ENCODE measurements around the gene CAPN2. TPM values are rescaled to one million over a fixed set of nuclear protein-coding genes. Genes with fewer than 3 reads are reported as not detected.
"Not testable (repeated sequence)": the region's sequence is repeated elsewhere in the genome, so short reads cannot be mapped to it uniquely, and the experiment has no call there.

CAPN2 gene
- total RNA-seq, 1 experiment from 2014 or later = 155 TPM

- Histone ChIP-seq H3K9me3 (replicated peaks) (no peaks in the 10 kb centered on the region), H3K27me3 (replicated peaks) (no peaks in the 10 kb centered on the region), H3K4me3 (no peak overlapping the region), H3K27ac (no peak overlapping the region), H3K36me3 (peaks cover 53% of the 10 kb centered on the region), H3K4me1 (replicated peaks) (no peaks in the 10 kb centered on the region)
- no peak for DNase-seq (ENCODE audit: low read depth in 1 of 2, low spot score in 2 of 2)
Observed at GRCh38 chr1:223796210-223796609, 83.9 kb downstream of the CAPN2 start.

- peaks cover 84% of the 10 kb centered on the region for H3K36me3 ChIP-seq
- no peaks in the 10 kb centered on the region for H3K9me3 ChIP-seq (replicated peaks)
- H3K27ac ChIP-seq = no peak overlapping the region
- no peaks in the 10 kb centered on the region for H3K27me3 ChIP-seq (replicated peaks)
- DNase-seq (ENCODE audit: low read depth in 1 of 2, low spot score in 2 of 2) = no peak
- H3K4me3 ChIP-seq = no peak overlapping the region
- no peaks in the 10 kb centered on the region for H3K4me1 ChIP-seq (replicated peaks)
Observed at GRCh38 chr1:223802032-223802431, 89.7 kb downstream of the CAPN2 start.

GRCh38 chr1:223802602-223803001 is 90.3 kb downstream of the CAPN2 start:
- Histone ChIP-seq H3K27ac (no peak overlapping the region), H3K4me3 (no peak overlapping the region), H3K4me1 (replicated peaks) (no peaks in the 10 kb centered on the region), H3K9me3 (replicated peaks) (no peaks in the 10 kb centered on the region), H3K36me3 (peaks cover 84% of the 10 kb centered on the region), H3K27me3 (replicated peaks) (no peaks in the 10 kb centered on the region)
- no peak for DNase-seq (ENCODE audit: low read depth in 1 of 2, low spot score in 2 of 2)

- peaks cover 82% of the 10 kb centered on the region for H3K36me3 ChIP-seq
- H3K4me1 ChIP-seq (replicated peaks) = no peaks in the 10 kb centered on the region
- H3K4me3 ChIP-seq = no peak overlapping the region
- no peak for DNase-seq (ENCODE audit: low read depth in 1 of 2, low spot score in 2 of 2)
- no peaks in the 10 kb centered on the region for H3K27me3 ChIP-seq (replicated peaks)
- H3K27ac ChIP-seq = no peak overlapping the region
- H3K9me3 ChIP-seq (replicated peaks) = no peaks in the 10 kb centered on the region
Observed at GRCh38 chr1:223803211-223803610, 90.9 kb downstream of the CAPN2 start.

- not testable (repeated sequence) for H3K4me1 ChIP-seq (replicated peaks); H3K27me3 ChIP-seq (replicated peaks); H3K9me3 ChIP-seq (replicated peaks); DNase-seq (ENCODE audit: low read depth in 1 of 2, low spot score in 2 of 2); H3K4me3 ChIP-seq; H3K27ac ChIP-seq
- H3K36me3 ChIP-seq = peaks cover 62% of the 10 kb centered on the region
Observed at GRCh38 chr1:223809905-223810304, 97.6 kb downstream of the CAPN2 start.

GRCh38 chr1:223810586-223810985 is 98.2 kb downstream of the CAPN2 start:
- H3K27me3 ChIP-seq (replicated peaks) = no peaks in the 10 kb centered on the region
- H3K4me3 ChIP-seq = no peak overlapping the region
- H3K4me1 ChIP-seq (replicated peaks) = peaks cover 3% of the 10 kb centered on the region
- H3K36me3 ChIP-seq = peaks cover 64% of the 10 kb centered on the region
- H3K27ac ChIP-seq = no peak overlapping the region
- H3K9me3 ChIP-seq (replicated peaks) = no peaks in the 10 kb centered on the region
- DNase-seq (ENCODE audit: low read depth in 1 of 2, low spot score in 2 of 2) = no peak

- H3K4me3 ChIP-seq = no peak overlapping the region
- H3K4me1 ChIP-seq (replicated peaks) = peaks cover 13% of the 10 kb centered on the region
- no peak overlapping the region for H3K27ac ChIP-seq
- peaks cover 60% of the 10 kb centered on the region for H3K36me3 ChIP-seq
- DNase-seq (ENCODE audit: low read depth in 1 of 2, low spot score in 2 of 2) = no peak
- no peaks in the 10 kb centered on the region for H3K9me3 ChIP-seq (replicated peaks)
- H3K27me3 ChIP-seq (replicated peaks) = no peaks in the 10 kb centered on the region
Observed at GRCh38 chr1:223811634-223812101, 99.3 kb downstream of the CAPN2 start.

- DNase-seq (ENCODE audit: low read depth in 1 of 2, low spot score in 2 of 2) = no peak
- Histone ChIP-seq H3K9me3 (replicated peaks) (no peaks in the 10 kb centered on the region), H3K4me1 (replicated peaks) (peaks cover 13% of the 10 kb centered on the region), H3K36me3 (peaks cover 53% of the 10 kb centered on the region), H3K4me3 (no peak overlapping the region), H3K27me3 (replicated peaks) (no peaks in the 10 kb centered on the region), H3K27ac (no peak overlapping the region)
Observed at GRCh38 chr1:223813645-223814044, 101.3 kb downstream of the CAPN2 start.

- H3K27me3 ChIP-seq (replicated peaks) = no peaks in the 10 kb centered on the region
- H3K4me1 ChIP-seq (replicated peaks) = peaks cover 24% of the 10 kb centered on the region
- no peaks in the 10 kb centered on the region for H3K9me3 ChIP-seq (replicated peaks)
- peaks cover 41% of the 10 kb centered on the region for H3K36me3 ChIP-seq
- no peak for DNase-seq (ENCODE audit: low read depth in 1 of 2, low spot score in 2 of 2)
- no peak overlapping the region for H3K4me3 ChIP-seq
- peak overlapping the region; percentile 38; the same call in 1 of the 2 replicates for H3K27ac ChIP-seq
Observed at GRCh38 chr1:223815020-223815853, 102.9 kb downstream of the CAPN2 start.

- peak overlapping the region; percentile 38 for H3K27ac ChIP-seq
- DNase-seq (ENCODE audit: low read depth in 1 of 2, low spot score in 2 of 2) = no peak
- no peaks in the 10 kb centered on the region for H3K27me3 ChIP-seq (replicated peaks)
Observed at GRCh38 chr1:223815865-223816264, 103.5 kb downstream of the CAPN2 start.

GRCh38 chr1:223817265-223817664 is 104.9 kb downstream of the CAPN2 start:
- H3K4me1 ChIP-seq (replicated peaks) = peaks cover 27% of the 10 kb centered on the region
- not testable (repeated sequence) for H3K27ac ChIP-seq; H3K27me3 ChIP-seq (replicated peaks); DNase-seq (ENCODE audit: low read depth in 1 of 2, low spot score in 2 of 2); H3K9me3 ChIP-seq (replicated peaks); H3K4me3 ChIP-seq
- H3K36me3 ChIP-seq = peaks cover 42% of the 10 kb centered on the region

More at GRCh38 chr1:223815865-223816264, 103.5 kb downstream of the CAPN2 start:
- Histone ChIP-seq H3K9me3 (replicated peaks) (no peaks in the 10 kb centered on the region), H3K36me3 (peaks cover 43% of the 10 kb centered on the region), H3K4me1 (replicated peaks) (peaks cover 27% of the 10 kb centered on the region), H3K4me3 (no peak overlapping the region)

GRCh38 chr1:223819730-223820514 is 107.6 kb downstream of the CAPN2 start:
- H3K4me3 ChIP-seq = no peak overlapping the region
- peaks cover 21% of the 10 kb centered on the region for H3K36me3 ChIP-seq
- peaks cover 27% of the 10 kb centered on the region for H3K4me1 ChIP-seq (replicated peaks)
- DNase-seq (ENCODE audit: low read depth in 1 of 2, low spot score in 2 of 2) = peak in 1 of 2 experiments; percentile 55
- peak overlapping the region; percentile 38 for H3K27ac ChIP-seq
- H3K9me3 ChIP-seq (replicated peaks) = no peaks in the 10 kb centered on the region
- no peaks in the 10 kb centered on the region for H3K27me3 ChIP-seq (replicated peaks)

GRCh38 chr1:223820515-223820858 is 108.1 kb downstream of the CAPN2 start:
- Histone ChIP-seq H3K27ac (peak overlapping the region; percentile 38), H3K36me3 (peaks cover 15% of the 10 kb centered on the region), H3K9me3 (replicated peaks) (no peaks in the 10 kb centered on the region), H3K4me1 (replicated peaks) (peaks cover 25% of the 10 kb centered on the region), H3K4me3 (no peak overlapping the region), H3K27me3 (replicated peaks) (no peaks in the 10 kb centered on the region)
- DNase-seq (ENCODE audit: low read depth in 1 of 2, low spot score in 2 of 2) = no peak

GRCh38 chr1:223820971-223821370 is 108.6 kb downstream of the CAPN2 start:
- Histone ChIP-seq H3K4me3 (no peak overlapping the region), H3K27ac (no peak overlapping the region), H3K4me1 (replicated peaks) (peaks cover 21% of the 10 kb centered on the region), H3K9me3 (replicated peaks) (no peaks in the 10 kb centered on the region), H3K36me3 (peaks cover 10% of the 10 kb centered on the region), H3K27me3 (replicated peaks) (no peaks in the 10 kb centered on the region)
- DNase-seq (ENCODE audit: low read depth in 1 of 2, low spot score in 2 of 2) = no peak

Data from SJSA1 (cell line).